ENCODE results near the gene UNC13D.

Gene UNC13D

GRCh38 chr17:75799402-75799801 lies 44.8 kb downstream of the UNC13D start:
- H3K9me3 Mint-ChIP-seq, result no peaks in the 10 kb centered on the region
- no peaks in the 10 kb centered on the region for H3K27me3 Mint-ChIP-seq
- no peak for DNase-seq
- no peak overlapping the region for H3K27ac Mint-ChIP-seq
- H3K4me1 Mint-ChIP-seq, result peaks cover 5% of the 10 kb centered on the region
- ATAC-seq, result no peak
- H3K36me3 Mint-ChIP-seq (ENCODE audit: low read depth), result peaks cover 12% of the 10 kb centered on the region
- no peak overlapping the region for H3K4me3 Mint-ChIP-seq

- Mint-ChIP-seq H3K27me3 (no peaks in the 10 kb centered on the region), H3K36me3 (ENCODE audit: low read depth) (peaks cover 26% of the 10 kb centered on the region), H3K27ac (peak overlapping the region; percentile 16), H3K9me3 (no peaks in the 10 kb centered on the region), H3K4me3 (no peak overlapping the region), H3K4me1 (peaks cover 17% of the 10 kb centered on the region)
- ATAC-seq (no peak), DNase-seq (no peak)
These were observed 48.2 kb downstream of the UNC13D start for GRCh38 chr17:75795820-75796607.

GRCh38 chr17:75793460-75793859 lies 50.7 kb downstream of the UNC13D start:
- ATAC-seq, result no peak
- H3K4me3 Mint-ChIP-seq, result no peak overlapping the region
- H3K27me3 Mint-ChIP-seq, result no peaks in the 10 kb centered on the region

GRCh38 chr17:75791254-75791653 lies 53.0 kb downstream of the UNC13D start:
- H3K27me3 Mint-ChIP-seq, result no peaks in the 10 kb centered on the region
- no peaks in the 10 kb centered on the region for H3K9me3 Mint-ChIP-seq
- DNase-seq (no peak), ATAC-seq (no peak)
- no peak overlapping the region for H3K4me3 Mint-ChIP-seq
- H3K4me1 Mint-ChIP-seq, result peaks cover 33% of the 10 kb centered on the region
- H3K36me3 Mint-ChIP-seq (ENCODE audit: low read depth), result peaks cover 20% of the 10 kb centered on the region
- H3K27ac Mint-ChIP-seq, result no peak overlapping the region

More at GRCh38 chr17:75793460-75793859, 50.7 kb downstream of the UNC13D start:
- DNase-seq, result no peak
- Mint-ChIP-seq H3K36me3 (ENCODE audit: low read depth) (peaks cover 21% of the 10 kb centered on the region), H3K27ac (peak overlapping the region; percentile 31), H3K4me1 (peaks cover 19% of the 10 kb centered on the region), H3K9me3 (no peaks in the 10 kb centered on the region)

- H3K27me3 Mint-ChIP-seq, result no peaks in the 10 kb centered on the region
- H3K9me3 Mint-ChIP-seq, result no peaks in the 10 kb centered on the region
- peak; percentile 84 for ATAC-seq
- H3K36me3 Mint-ChIP-seq (ENCODE audit: low read depth), result peaks cover 7% of the 10 kb centered on the region
- H3K4me3 Mint-ChIP-seq, result peak overlapping the region; percentile 80
- peaks cover 61% of the 10 kb centered on the region for H3K4me1 Mint-ChIP-seq
- H3K27ac Mint-ChIP-seq, result peak overlapping the region; percentile 100
- peak; percentile 93 for DNase-seq
These were observed 59.0 kb downstream of the UNC13D start for GRCh38 chr17:75785016-75785890.

GRCh38 chr17:75784473-75785015 lies 59.7 kb downstream of the UNC13D start, which contains the start of gene UNK:
Gene UNK, plus strand, starts transcription at chr17:75784806. Its CDS starts 75 bp downstream, at chr17:75784881.
- Mint-ChIP-seq H3K36me3 (ENCODE audit: low read depth) (peaks cover 10% of the 10 kb centered on the region), H3K4me3 (peak within 1 kb of the TSS; percentile 80), H3K27ac (peak within 1 kb of the TSS; percentile 100), H3K27me3 (no peaks in the 10 kb centered on the region), H3K9me3 (no peaks in the 10 kb centered on the region), H3K4me1 (peaks cover 67% of the 10 kb centered on the region)
- ATAC-seq (peak; percentile 72), DNase-seq (peak; percentile 93)

GRCh38 chr17:75783803-75784472 lies 60.3 kb downstream of the UNC13D start:
- peaks cover 11% of the 10 kb centered on the region for H3K36me3 Mint-ChIP-seq (ENCODE audit: low read depth)
- no peaks in the 10 kb centered on the region for H3K27me3 Mint-ChIP-seq
- H3K27ac Mint-ChIP-seq, result peak overlapping the region; percentile 100
- ATAC-seq, result no peak
- no peaks in the 10 kb centered on the region for H3K9me3 Mint-ChIP-seq
- H3K4me1 Mint-ChIP-seq, result peaks cover 68% of the 10 kb centered on the region
- peak overlapping the region; percentile 80 for H3K4me3 Mint-ChIP-seq
- peak; percentile 11 for DNase-seq

GRCh38 chr17:75783069-75783783 lies 61.0 kb downstream of the UNC13D start:
- H3K4me1 Mint-ChIP-seq, result peaks cover 70% of the 10 kb centered on the region
- ATAC-seq, result no peak

GRCh38 chr17:75779987-75780889 lies 64.0 kb downstream of the UNC13D start:
- H3K36me3 Mint-ChIP-seq (ENCODE audit: low read depth), result peaks cover 37% of the 10 kb centered on the region
- H3K9me3 Mint-ChIP-seq, result no peaks in the 10 kb centered on the region
- peak overlapping the region; percentile 99 for H3K27ac Mint-ChIP-seq
- H3K27me3 Mint-ChIP-seq, result no peaks in the 10 kb centered on the region
- ATAC-seq (no peak), DNase-seq (no peak)
- H3K4me3 Mint-ChIP-seq, result peak overlapping the region; percentile 96
- peaks cover 67% of the 10 kb centered on the region for H3K4me1 Mint-ChIP-seq

More at GRCh38 chr17:75783069-75783783, 61.0 kb downstream of the UNC13D start:
- H3K27me3 Mint-ChIP-seq, result no peaks in the 10 kb centered on the region
- H3K36me3 Mint-ChIP-seq (ENCODE audit: low read depth), result peaks cover 18% of the 10 kb centered on the region
- peak overlapping the region; percentile 100 for H3K27ac Mint-ChIP-seq
- peak overlapping the region; percentile 80 for H3K4me3 Mint-ChIP-seq
- no peaks in the 10 kb centered on the region for H3K9me3 Mint-ChIP-seq
- DNase-seq, result no peak

GRCh38 chr17:75779250-75779986 lies 64.8 kb downstream of the UNC13D start:
- H3K4me1 Mint-ChIP-seq, result peaks cover 62% of the 10 kb centered on the region
- no peaks in the 10 kb centered on the region for H3K27me3 Mint-ChIP-seq

GRCh38 chr17:75778861-75779249 lies 65.3 kb downstream of the UNC13D start:
- H3K4me1 Mint-ChIP-seq, result peaks cover 57% of the 10 kb centered on the region
- peak; percentile 78 for DNase-seq
- H3K27me3 Mint-ChIP-seq, result no peaks in the 10 kb centered on the region
- no peaks in the 10 kb centered on the region for H3K9me3 Mint-ChIP-seq
- ATAC-seq, result peak; percentile 3
- peaks cover 37% of the 10 kb centered on the region for H3K36me3 Mint-ChIP-seq (ENCODE audit: low read depth)
- peak overlapping the region; percentile 96 for H3K4me3 Mint-ChIP-seq
- H3K27ac Mint-ChIP-seq, result peak overlapping the region; percentile 91

More at GRCh38 chr17:75779250-75779986, 64.8 kb downstream of the UNC13D start:
- peak overlapping the region; percentile 99 for H3K27ac Mint-ChIP-seq
- peak overlapping the region; percentile 96 for H3K4me3 Mint-ChIP-seq
- peak; percentile 76 for ATAC-seq
- H3K36me3 Mint-ChIP-seq (ENCODE audit: low read depth), result peaks cover 37% of the 10 kb centered on the region
- no peaks in the 10 kb centered on the region for H3K9me3 Mint-ChIP-seq
- DNase-seq, result peak; percentile 93

All from activated naive CD8-positive, alpha-beta T cell treated with anti-CD3 and anti-CD28 coated beads, Interleukin-2, amount 50 U/mL, for 24 hours (primary cell).